ENCODE data around the gene C8B. TPM values are rescaled to one million over a fixed set of nuclear protein-coding genes. Genes with fewer than 3 reads are reported as not detected.

The C8B gene
- total RNA-seq, result not detected
- polyA plus RNA-seq, result not detected
- long read RNA-seq, donor 1, result 0 reads
- long read RNA-seq, donor 2, result 0 reads
- long read RNA-seq, donor 3, result 0 reads

- Histone ChIP-seq H3K4me1 (no peaks in the 10 kb centered on the region), H3K36me3 (no peaks in the 10 kb centered on the region), H3K27ac (no peak within 1 kb of the TSS), H3K4me3 (no peak within 1 kb of the TSS), H3K27me3 (peaks cover 0 to 3% (median 0%) of the 10 kb centered on the region in 7 donors), H3K9me3 (peaks cover 0 to 5% (median 0%) of the 10 kb centered on the region in 11 donors)
- WGBS, 2 donors, result 87% methylated on average over 3 of the region's 3 CpGs
- DNase-seq, result no peak
- ATAC-seq, result no peak
- no peak for TF ChIP-seq CTCF (IDR thresholded peaks at IDR 0.05)
- intact Hi-C loops (cut with DNase I), result loop anchor here in 3 of 10 donors (5.0 to 10.0 kb wide), 3 partner anchors 111 to 134 kb away; partner anchors contain the start of gene C8A (in 1 of the 3)
Measured at GRCh38 chr1:56965916-56966697, at the start of gene C8B. Gene C8B (minus strand): TSS chr1:56966015. CDS start chr1:56965948, 67 bp downstream.

- Histone ChIP-seq H3K4me3 (no peak overlapping the region), H3K36me3 (no peaks in the 10 kb centered on the region), H3K4me1 (peaks cover 0 to 18% (median 8%) of the 10 kb centered on the region in 9 donors), H3K27me3 (no peaks in the 10 kb centered on the region), H3K9me3 (no peaks in the 10 kb centered on the region), H3K27ac (no peak overlapping the region)
- DNase-seq, result no peak
- intact Hi-C loops (cut with DNase I), result no loop called here
- WGBS, 2 donors, result 94 to 97% methylated on average over 15 of the region's 15 CpGs
- ATAC-seq, result no peak
- no peak for TF ChIP-seq CTCF (IDR thresholded peaks at IDR 0.05)
Measured at GRCh38 chr1:57015071-57015470, 49.3 kb upstream of the C8B start.

- H3K4me1 ChIP-seq, result peaks cover 0 to 23% (median 8%) of the 10 kb centered on the region in 9 donors
- intact Hi-C loops (cut with DNase I), result no loop called here
- ATAC-seq (peak in 3 of 8 donors; percentile 41 to 47 (median 45)), DNase-seq (no peak)
- no peak overlapping the region for H3K4me3 ChIP-seq
- H3K27ac ChIP-seq, result no peak overlapping the region
- H3K9me3 ChIP-seq, result no peaks in the 10 kb centered on the region
- 40 to 49% methylated on average over 2 of the region's 2 CpGs for WGBS, 2 donors
- no peak for TF ChIP-seq CTCF (IDR thresholded peaks at IDR 0.05)
- H3K27me3 ChIP-seq, result no peaks in the 10 kb centered on the region
- no peaks in the 10 kb centered on the region for H3K36me3 ChIP-seq
Measured at GRCh38 chr1:57013522-57013921, 47.7 kb upstream of the C8B start.

GRCh38 chr1:57012315-57012714 lies 46.5 kb upstream of the C8B start:
- DNase-seq, result no peak
- 32 to 69% methylated on average over 1 of the region's 1 CpG for WGBS, 2 donors
- Histone ChIP-seq H3K27me3 (no peaks in the 10 kb centered on the region), H3K4me3 (no peak overlapping the region), H3K9me3 (no peaks in the 10 kb centered on the region), H3K27ac (peak overlapping the region in 1 of 10 donors; percentile 3), H3K36me3 (no peaks in the 10 kb centered on the region), H3K4me1 (peaks cover 0 to 34% (median 8%) of the 10 kb centered on the region in 9 donors)
- peak; percentile 55 to 85 (median 76) for ATAC-seq
- intact Hi-C loops (cut with DNase I), result no loop called here
- TF ChIP-seq CTCF (IDR thresholded peaks at IDR 0.05), result no peak

All from heart right ventricle (tissue), 16 donors.